ENCODE data around the gene GALNS.
A peak's percentile ranks its signal among the peaks of the same experiment; 100 is the strongest.
"Not testable (repeated sequence)": the region's sequence is repeated elsewhere in the genome, so short reads cannot be mapped to it uniquely, and the experiment has no call there.

The GALNS gene, protein sequence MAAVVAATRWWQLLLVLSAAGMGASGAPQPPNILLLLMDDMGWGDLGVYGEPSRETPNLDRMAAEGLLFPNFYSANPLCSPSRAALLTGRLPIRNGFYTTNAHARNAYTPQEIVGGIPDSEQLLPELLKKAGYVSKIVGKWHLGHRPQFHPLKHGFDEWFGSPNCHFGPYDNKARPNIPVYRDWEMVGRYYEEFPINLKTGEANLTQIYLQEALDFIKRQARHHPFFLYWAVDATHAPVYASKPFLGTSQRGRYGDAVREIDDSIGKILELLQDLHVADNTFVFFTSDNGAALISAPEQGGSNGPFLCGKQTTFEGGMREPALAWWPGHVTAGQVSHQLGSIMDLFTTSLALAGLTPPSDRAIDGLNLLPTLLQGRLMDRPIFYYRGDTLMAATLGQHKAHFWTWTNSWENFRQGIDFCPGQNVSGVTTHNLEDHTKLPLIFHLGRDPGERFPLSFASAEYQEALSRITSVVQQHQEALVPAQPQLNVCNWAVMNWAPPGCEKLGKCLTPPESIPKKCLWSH

GRCh38 chr16:88856828-88857727 is at the start of gene GALNS, which contains the start of gene TRAPPC2L:
Gene GALNS (minus strand): TSS chr16:88856947. CDS start chr16:88856877, 70 bp downstream.
Gene TRAPPC2L (plus strand): TSS chr16:88857127. CDS start chr16:88857151, 24 bp downstream.
- DNase-seq (ENCODE audit: low read depth in 2 of 2), result peak; percentile 98 to 99

GRCh38 chr16:88906020-88906419 is 49.3 kb upstream of the GALNS start:
- no peak for DNase-seq (ENCODE audit: low read depth in 2 of 2)

GRCh38 chr16:88905563-88905962 is 48.8 kb upstream of the GALNS start:
- no peak for DNase-seq (ENCODE audit: low read depth in 2 of 2)

GRCh38 chr16:88904676-88905365 is 48.1 kb upstream of the GALNS start:
- DNase-seq (ENCODE audit: low read depth in 2 of 2), result no peak

DNA sequence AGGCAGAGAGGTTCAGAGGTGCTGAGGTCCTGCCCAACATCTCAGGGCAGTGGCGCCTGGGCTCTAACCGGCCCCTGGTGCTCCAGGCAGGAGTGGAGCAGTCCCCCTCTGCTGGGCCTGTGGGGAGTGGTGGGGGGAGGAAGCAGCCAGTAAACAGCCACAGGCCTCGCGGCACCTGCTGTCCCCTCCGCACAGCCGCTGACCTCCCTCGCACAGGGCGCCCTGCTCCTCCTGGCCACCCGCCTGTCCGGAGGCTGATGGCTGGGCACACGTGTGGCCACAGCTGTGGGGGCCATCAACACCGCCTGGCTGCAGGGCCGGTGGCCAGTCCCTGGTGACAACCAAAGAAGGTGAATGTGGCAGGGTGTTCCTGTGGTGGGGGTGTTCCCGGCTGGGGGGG is 46.5 kb upstream of the GALNS start:
- DNase-seq (ENCODE audit: low read depth in 2 of 2), result no peak

GRCh38 chr16:88902744-88903143 is 46.0 kb upstream of the GALNS start:
- DNase-seq (ENCODE audit: low read depth in 2 of 2), result no peak

DNA sequence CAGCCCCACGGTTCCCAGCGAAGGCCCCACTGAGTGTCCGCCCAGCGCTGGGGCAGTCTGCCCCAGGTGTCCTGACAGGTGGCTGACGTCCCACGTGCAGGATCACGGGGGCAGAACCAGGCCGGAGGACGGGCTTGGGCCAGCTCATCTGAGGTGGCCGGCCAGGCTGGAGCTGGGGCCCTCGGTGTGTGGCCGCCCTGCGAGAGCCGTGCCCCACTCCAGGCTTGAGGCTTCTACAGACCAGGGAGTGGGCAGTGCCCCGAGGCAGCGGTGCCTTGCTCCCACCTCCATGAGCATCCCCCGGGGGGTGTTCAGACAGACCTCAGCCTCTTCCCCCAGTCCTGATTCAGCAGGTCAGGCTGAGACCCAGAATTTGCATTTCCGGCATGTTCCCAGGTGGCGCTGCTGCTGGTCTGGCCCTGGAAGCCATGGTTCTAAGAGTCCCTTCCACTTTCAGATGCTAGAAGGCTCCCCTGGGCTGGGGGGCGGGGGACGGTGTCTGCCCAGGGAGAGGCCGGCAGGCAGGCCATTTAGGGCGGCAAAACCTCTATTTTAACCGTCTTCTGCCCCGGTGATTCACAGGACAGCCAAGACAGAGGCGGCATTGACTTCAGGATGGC is 45.1 kb upstream of the GALNS start:
- DNase-seq (ENCODE audit: low read depth in 2 of 2), result no peak

DNA sequence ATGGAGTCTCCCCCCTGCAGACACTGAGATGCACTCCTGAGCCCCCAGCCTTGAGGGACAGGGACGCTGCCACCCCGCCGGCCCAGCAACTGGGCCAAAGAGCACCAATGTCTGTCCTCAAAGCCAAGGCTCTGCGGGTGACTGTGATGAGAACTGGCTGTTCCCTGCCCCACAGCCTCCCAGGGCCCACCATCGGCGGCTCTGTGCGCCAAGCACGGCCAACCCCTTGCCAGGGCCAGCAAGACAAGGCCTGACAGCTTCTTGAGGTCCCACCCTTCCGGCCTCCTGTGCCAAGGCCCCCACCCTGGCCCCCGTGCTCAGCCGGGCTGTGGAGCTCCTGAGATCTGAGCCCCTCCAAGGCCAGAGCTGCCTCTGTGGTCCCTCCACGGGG is 43.9 kb upstream of the GALNS start:
- no peak for DNase-seq (ENCODE audit: low read depth in 2 of 2)

GRCh38 chr16:88899901-88900661 is 43.3 kb upstream of the GALNS start:
- DNase-seq (ENCODE audit: low read depth in 2 of 2), result no peak

DNA sequence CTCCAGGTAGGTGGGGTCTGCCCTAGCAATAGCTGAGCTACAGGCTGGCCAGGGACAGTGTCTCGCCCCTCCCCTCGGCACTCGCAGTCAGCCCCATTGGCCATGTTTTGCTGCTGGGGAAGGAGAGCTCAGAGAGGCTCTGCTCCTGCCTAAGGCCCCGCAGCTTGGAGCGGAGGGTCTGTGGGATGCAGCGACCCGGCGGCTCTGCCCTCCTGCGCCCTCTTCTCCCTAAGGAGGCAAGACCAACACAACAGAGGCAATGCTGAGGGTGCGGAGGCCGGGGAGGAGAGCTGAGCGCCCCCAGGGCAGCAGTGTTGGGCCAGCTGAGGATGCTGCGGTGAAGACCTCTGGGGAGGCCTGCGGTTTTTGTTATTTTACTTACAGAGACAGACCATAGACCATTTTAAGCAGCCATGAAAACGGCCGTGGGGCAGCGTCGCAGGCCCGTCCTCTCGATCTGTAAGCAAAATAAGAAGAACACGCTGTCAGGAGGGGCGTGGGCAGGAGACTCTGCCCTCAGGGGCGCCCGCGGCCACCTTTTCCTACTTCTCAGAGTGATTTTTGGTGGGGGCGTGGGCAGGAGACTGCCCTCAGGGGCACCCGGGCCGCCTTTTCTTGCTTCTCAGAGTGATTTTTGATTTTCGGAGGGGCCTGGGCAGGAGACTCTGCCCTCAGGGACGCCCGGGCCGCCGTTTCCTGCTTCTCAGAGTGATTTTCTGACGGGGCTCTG is 41.1 kb upstream of the GALNS start:
- DNase-seq (ENCODE audit: low read depth in 2 of 2), result no peak

- no peak for DNase-seq (ENCODE audit: low read depth in 2 of 2)
Measured at GRCh38 chr16:88896238-88897070, 39.7 kb upstream of the GALNS start.

GRCh38 chr16:88895335-88895734 is 38.6 kb upstream of the GALNS start:
- DNase-seq (ENCODE audit: low read depth in 2 of 2), result no peak

GRCh38 chr16:88894681-88895300 is 38.0 kb upstream of the GALNS start:
- DNase-seq (ENCODE audit: low read depth in 2 of 2), result no peak

DNA sequence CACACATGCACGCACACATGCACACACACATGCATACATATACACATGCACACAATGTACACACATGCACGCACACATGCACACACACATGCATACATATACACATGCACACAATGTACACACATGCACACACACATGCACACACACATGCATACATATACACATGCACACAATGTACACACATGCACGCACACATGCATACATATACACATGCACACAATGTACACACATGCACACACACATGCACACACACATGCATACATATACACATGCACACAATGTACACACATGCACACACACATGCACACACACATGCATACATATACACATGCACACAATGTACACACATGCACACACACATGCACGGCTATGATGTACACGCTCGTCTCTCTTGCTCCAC is 37.5 kb upstream of the GALNS start:
- DNase-seq (ENCODE audit: low read depth in 2 of 2), result not testable (repeated sequence)

- no peak for DNase-seq (ENCODE audit: low read depth in 2 of 2)
Measured at GRCh38 chr16:88893127-88893968, 36.6 kb upstream of the GALNS start.

GRCh38 chr16:88892065-88892464 is 35.3 kb upstream of the GALNS start:
- DNase-seq (ENCODE audit: low read depth in 2 of 2), result no peak

- DNase-seq (ENCODE audit: low read depth in 2 of 2), result no peak
Measured at GRCh38 chr16:88891083-88891482, 34.3 kb upstream of the GALNS start.
